Measurements from ENCODE around the gene MECR. TPM values are rescaled to one million over a fixed set of nuclear protein-coding genes. Genes with fewer than 3 reads are reported as not detected.

The MECR gene
- total RNA-seq, 6 donors from 2014 or later, result 16.7 to 30.1 (median 18.5) TPM

DNA sequence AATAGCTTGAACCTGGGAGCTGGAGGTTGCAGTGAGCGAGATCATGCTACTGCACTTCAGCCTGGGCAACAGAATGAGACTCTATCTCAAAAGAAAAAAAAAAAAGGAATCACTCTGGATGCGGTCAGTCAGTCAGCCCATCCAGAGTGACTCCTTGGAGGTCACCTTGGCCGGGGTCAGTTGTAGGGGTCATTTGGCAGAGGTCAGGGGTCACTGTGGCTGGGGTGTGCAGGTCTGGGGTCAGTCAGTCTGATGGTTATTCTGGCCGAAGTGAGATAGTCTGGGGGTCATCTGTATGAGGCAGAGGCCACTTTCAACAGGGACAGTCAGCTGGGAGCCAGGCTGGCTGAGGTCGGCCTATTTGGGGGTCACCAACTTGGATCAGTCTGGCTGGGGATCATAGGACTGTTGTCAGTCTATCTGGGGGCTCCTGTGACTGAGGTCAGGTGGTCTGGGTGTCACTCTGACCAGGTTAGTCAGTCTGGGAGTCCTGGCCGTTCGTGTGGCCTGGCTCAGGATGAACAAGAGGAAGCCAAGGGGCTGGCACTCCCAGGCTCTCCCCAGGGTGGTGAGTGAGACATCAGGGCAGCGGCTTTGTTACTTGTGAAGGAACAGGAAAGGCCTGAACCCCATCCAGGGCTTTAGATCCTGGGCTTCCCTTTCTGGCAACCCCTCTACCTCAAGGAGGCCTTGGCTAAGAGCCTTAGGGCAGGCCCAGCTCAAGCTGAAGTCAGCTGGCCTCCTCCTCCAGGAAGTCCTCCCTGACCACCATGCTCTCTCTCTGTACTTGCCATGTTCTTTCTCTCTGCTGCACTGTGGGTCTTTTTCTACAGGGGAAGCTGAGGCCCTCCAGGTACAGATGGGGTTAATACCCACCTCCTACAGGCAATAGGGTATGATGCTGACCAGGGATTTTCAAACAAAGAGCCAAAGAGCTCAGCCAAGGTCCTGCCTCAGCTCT, 20.7 kb upstream of the MECR start:
- no peaks in the 10 kb centered on the region for H3K36me3 ChIP-seq
- no peak overlapping the region for H3K27ac ChIP-seq
- no peak overlapping the region for H3K4me3 ChIP-seq
- H3K27me3 ChIP-seq, result no peaks in the 10 kb centered on the region
- 79 to 86% methylated on average over 5 to 8 of the region's 8 CpGs for WGBS, 2 donors
- peaks cover 0 to 8% (median 0%) of the 10 kb centered on the region in 4 donors for H3K4me1 ChIP-seq
- no peak for DNase-seq
- H3K9me3 ChIP-seq, result no peaks in the 10 kb centered on the region
- no peak for ATAC-seq (ENCODE audit: low FRiP score in 2 of 2)
- TF ChIP-seq POLR2AphosphoS5 (IDR thresholded peaks at IDR 0.05), result no peak
- no peak for TF ChIP-seq POLR2A (IDR thresholded peaks at IDR 0.05)
- TF ChIP-seq, protein P1, sequence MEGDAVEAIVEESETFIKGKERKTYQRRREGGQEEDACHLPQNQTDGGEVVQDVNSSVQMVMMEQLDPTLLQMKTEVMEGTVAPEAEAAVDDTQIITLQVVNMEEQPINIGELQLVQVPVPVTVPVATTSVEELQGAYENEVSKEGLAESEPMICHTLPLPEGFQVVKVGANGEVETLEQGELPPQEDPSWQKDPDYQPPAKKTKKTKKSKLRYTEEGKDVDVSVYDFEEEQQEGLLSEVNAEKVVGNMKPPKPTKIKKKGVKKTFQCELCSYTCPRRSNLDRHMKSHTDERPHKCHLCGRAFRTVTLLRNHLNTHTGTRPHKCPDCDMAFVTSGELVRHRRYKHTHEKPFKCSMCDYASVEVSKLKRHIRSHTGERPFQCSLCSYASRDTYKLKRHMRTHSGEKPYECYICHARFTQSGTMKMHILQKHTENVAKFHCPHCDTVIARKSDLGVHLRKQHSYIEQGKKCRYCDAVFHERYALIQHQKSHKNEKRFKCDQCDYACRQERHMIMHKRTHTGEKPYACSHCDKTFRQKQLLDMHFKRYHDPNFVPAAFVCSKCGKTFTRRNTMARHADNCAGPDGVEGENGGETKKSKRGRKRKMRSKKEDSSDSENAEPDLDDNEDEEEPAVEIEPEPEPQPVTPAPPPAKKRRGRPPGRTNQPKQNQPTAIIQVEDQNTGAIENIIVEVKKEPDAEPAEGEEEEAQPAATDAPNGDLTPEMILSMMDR (IDR thresholded peaks at IDR 0.05), result no peak
- TF ChIP-seq EP300 (IDR thresholded peaks at IDR 0.05), result no peak

DNA sequence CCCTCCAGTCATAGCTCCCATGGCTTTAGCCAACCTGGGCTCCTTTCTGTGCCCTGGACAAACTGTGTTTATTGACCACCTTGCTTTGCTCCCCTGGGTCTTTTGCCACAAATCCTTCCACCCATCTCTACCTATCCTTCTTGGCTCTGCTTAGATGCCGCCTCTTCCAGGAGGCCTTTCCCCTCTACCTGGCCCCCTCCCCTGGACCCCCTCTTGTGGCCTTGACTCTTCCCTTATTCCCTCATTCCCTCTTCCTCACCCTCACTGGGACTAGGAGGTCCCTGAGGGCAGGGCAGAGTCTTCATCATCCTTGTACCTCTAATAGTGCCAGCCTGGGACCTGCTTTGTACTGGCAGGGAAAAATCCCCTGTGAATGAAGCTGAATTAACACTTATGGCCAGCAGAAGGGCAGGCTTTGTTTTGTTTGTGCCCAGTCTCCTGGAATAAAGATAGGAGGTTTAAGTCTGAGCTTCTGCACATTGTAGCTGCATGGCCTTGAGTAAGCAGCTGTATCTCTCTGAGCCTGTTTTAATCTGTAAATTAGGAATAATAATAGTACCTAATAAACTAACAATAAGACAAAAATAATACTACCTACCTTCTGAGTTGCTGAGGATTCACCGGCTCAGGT, 19.3 kb upstream of the MECR start:
- no peaks in the 10 kb centered on the region for H3K27me3 ChIP-seq
- H3K4me3 ChIP-seq, result no peak overlapping the region
- no peak for TF ChIP-seq POLR2AphosphoS5 (IDR thresholded peaks at IDR 0.05)
- TF ChIP-seq, protein P1 (IDR thresholded peaks at IDR 0.05), result no peak
- TF ChIP-seq POLR2A (IDR thresholded peaks at IDR 0.05), result no peak
- TF ChIP-seq EP300 (IDR thresholded peaks at IDR 0.05), result no peak
- ATAC-seq (ENCODE audit: low FRiP score in 2 of 2) (no peak), DNase-seq (no peak)
- no peaks in the 10 kb centered on the region for H3K36me3 ChIP-seq
- H3K9me3 ChIP-seq, result no peaks in the 10 kb centered on the region
- peaks cover 0 to 8% (median 0%) of the 10 kb centered on the region in 4 donors for H3K4me1 ChIP-seq
- WGBS, 2 donors, result 93 to 100% methylated on average over 2 of the region's 2 CpGs
- H3K27ac ChIP-seq, result no peak overlapping the region

DNA sequence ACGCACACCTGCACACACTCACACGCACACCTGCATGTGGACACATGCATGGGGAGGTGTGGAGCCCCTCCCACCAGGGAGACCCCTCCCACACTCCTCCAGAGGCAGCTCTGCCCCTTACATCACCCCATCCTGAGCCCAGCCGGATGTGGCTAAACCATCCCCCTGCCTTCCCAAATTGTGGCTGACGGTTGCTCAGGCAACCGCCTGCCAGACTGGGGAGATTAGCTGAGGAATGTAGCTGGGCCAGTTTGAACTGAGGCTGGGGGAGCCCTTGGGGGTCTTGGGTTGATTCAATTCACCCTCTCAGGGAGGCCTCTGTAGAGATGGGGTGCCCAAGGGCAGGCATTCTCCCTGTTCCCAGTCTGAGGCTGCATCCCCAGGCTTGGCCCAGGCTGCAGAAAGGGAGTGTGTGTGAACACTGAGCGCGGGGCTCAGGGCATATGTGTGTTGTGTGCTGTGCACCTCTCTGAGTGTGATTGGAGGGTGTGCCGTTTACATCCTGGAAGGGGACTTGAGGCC, 18.5 kb upstream of the MECR start:
- no peak for TF ChIP-seq EP300 (IDR thresholded peaks at IDR 0.05)
- TF ChIP-seq POLR2A (IDR thresholded peaks at IDR 0.05), result no peak
- TF ChIP-seq, protein P1 (IDR thresholded peaks at IDR 0.05), result no peak
- TF ChIP-seq POLR2AphosphoS5 (IDR thresholded peaks at IDR 0.05), result no peak
- Histone ChIP-seq H3K27me3 (no peaks in the 10 kb centered on the region), H3K4me3 (no peak overlapping the region), H3K27ac (no peak overlapping the region), H3K4me1 (peaks cover 0 to 8% (median 0%) of the 10 kb centered on the region in 4 donors), H3K36me3 (no peaks in the 10 kb centered on the region), H3K9me3 (no peaks in the 10 kb centered on the region)
- DNase-seq (no peak), ATAC-seq (ENCODE audit: low FRiP score in 2 of 2) (peak in 1 of 2 donors; percentile 21)
- 39 to 50% methylated on average over 4 to 8 of the region's 8 CpGs for WGBS, 2 donors

DNA sequence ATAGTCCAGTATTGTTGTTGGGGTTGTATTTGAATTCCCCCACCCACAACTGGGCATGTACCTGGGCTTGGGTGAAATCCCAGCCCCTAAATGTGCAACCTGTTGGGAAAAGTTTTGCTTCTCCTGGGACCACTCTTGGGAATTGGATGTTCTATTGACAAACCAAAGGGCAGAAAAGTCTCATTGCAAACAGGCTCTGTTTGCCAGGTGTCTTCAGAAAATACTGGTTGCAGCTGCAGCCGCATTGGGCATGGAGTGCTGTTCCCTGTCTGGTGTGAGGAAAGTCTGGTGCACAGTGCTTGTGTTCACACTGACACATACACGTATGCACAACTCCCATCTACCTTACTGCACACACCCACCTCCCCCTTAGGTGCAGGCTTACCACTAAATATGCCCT, 17.7 kb upstream of the MECR start:
- TF ChIP-seq POLR2A (IDR thresholded peaks at IDR 0.05) (no peak), EP300 (IDR thresholded peaks at IDR 0.05) (no peak), POLR2AphosphoS5 (IDR thresholded peaks at IDR 0.05) (no peak)
- TF ChIP-seq, protein P1 (IDR thresholded peaks at IDR 0.05), result no peak
- no peak overlapping the region for H3K4me3 ChIP-seq

More for the DNA sequence above, 17.7 kb upstream of the MECR start:
- DNase-seq (no peak), ATAC-seq (ENCODE audit: low FRiP score in 2 of 2) (no peak)
- no peaks in the 10 kb centered on the region for H3K27me3 ChIP-seq
- 50 to 100% methylated on average over 1 to 2 of the region's 2 CpGs for WGBS, 2 donors
- peaks cover 0 to 8% (median 0%) of the 10 kb centered on the region in 4 donors for H3K4me1 ChIP-seq
- no peaks in the 10 kb centered on the region for H3K36me3 ChIP-seq
- no peak overlapping the region for H3K27ac ChIP-seq
- H3K9me3 ChIP-seq, result no peaks in the 10 kb centered on the region

All from upper lobe of left lung (tissue), 6 donors.